DMS153 treated with DMSO at 0.1 percent for 48 hours (cell line): ENCODE data around the gene MYBPC2.
"Not testable (repeated sequence)": the region's sequence is repeated elsewhere in the genome, so short reads cannot be mapped to it uniquely, and the experiment has no call there.

Experiments
- DNase-seq: peaks from one replicate; lab custom pipeline; 2025; ENCODE audit not compliant: unreplicated experiment; lab: John Stamatoyannopoulos, UW

MYBPC2 gene

DNA sequence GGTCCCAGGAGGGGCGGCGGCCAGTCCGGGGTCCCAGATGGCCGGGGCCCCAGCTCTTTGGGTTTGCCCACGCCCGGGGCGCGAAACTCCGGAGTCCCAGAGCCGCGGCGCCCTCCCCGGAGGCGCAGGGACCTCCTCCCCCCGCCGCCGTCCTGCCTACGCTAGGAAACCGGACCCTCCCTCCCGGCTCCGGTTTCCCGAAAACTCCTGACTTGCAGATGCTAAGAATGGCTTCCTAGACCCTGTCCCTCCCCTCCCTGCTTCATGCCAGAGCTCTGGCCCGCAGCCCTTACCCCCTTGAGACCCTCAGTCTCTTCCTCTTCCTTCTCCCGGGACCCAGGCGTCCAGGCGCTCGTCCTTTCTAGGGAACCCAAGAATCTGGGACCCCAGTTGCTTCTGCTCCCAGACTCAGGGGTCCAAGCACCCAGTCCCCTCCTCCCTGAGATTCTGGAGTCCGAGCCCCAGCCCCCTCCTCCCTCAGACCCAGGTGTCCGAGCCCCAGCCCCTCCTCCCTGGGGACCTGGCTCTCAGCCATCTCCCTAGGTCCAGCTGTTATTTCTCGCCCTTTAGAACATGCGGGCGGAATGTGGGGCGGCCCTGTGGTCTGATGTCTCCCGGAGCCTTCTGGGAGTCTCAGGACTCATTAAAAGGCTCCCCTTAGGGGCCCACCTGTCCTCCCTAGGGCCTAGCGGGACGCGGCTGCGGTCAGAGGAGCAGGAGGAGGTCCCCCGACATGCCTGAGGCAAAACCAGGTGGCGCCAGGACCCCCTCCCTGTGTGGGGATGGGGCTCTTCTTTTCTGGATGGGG lies at the start of gene MYBPC2:
Gene MYBPC2 (plus strand): TSS at position 672 of the 808 bp plus-strand sequence. CDS start 62 bp downstream, at position 734.
- DNase-seq = no peak

DNA sequence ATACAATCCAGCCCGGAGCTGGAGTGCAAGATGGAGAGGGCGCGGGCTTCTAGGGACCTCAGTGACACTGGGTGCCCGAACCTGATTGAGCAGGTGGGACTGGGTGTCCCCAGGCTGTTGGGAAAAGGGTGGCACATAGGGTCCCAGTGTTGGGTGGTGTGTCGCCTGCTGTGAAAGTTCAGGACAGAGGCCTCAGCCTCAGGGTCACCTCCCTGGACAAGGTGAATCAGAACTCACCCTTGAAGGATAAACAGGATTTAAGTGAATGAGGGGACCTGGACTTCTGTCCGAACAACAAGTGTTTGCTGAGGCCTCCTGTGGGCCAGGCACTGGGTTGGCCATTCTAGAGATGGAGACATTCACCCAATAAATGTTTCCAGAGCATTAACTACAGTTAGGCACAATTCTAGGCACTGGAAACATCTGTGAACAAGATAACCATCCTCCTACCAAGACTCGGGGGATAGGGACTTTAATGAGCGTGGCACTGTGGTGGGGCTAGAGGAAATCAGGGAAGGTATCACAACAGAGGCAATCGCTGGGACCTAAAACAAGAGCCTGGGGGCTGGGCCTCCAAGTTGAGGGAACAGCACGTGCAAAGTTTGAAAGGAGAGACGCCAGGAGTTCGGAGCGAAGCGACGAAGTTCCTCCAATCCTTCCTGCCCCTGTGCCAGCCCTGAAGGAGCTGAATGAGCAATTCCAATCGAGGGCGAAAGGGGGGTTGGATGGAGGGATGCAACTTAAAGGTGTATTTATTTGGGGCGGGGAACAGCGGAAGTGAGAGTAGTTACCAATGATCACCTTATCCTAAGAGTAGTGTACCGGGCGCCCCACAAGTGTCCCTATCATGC lies 49.5 kb upstream of the MYBPC2 start:
- no peak for DNase-seq

DNA sequence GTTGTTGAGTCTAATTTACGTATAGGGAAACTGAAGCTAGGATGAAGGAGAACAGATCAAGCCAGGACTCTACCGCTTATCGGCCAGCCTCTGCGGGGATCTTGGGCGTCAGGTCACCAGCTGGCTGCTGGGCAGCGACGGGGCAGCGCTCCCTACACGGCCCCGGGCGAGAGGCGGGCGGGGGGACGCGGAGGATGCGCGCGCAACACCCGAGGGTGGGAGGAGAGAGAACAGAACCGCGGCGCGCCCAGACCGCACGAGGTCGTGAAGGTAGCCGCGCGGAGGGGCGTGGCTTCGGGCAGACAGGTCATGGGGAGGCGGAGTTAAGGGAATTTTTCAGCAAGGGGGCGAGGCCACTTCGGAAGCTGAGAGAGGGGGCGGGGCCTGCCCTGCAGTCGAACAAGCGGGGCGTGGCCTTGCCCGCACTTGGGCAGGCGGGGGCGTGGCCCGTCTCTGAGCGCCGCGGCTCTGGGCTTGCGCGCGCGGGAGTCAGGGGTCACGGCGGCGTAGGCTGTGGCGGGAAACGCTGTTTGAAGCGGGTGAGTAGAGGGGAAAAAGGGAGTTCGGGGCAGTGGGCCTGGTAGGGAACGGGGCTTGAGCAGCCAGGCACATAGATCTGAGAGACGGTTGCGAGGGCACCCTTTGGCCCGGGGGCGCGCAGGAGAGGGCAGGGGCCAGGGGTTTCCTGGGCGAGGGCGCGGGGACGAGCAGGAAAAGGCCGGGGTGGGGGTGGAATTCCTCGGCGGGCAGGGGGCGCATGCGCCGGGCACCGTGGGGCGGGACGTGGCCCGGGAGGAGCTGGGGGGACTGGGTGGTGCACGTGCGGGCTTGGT lies 48.6 kb upstream of the MYBPC2 start, which contains the start of gene POLD1:
Gene POLD1 (plus strand): TSS at position 496 of the 833 bp plus-strand sequence. CDS start 14,505 bp downstream, outside the sequence.
- peak; percentile 98 for DNase-seq

DNA sequence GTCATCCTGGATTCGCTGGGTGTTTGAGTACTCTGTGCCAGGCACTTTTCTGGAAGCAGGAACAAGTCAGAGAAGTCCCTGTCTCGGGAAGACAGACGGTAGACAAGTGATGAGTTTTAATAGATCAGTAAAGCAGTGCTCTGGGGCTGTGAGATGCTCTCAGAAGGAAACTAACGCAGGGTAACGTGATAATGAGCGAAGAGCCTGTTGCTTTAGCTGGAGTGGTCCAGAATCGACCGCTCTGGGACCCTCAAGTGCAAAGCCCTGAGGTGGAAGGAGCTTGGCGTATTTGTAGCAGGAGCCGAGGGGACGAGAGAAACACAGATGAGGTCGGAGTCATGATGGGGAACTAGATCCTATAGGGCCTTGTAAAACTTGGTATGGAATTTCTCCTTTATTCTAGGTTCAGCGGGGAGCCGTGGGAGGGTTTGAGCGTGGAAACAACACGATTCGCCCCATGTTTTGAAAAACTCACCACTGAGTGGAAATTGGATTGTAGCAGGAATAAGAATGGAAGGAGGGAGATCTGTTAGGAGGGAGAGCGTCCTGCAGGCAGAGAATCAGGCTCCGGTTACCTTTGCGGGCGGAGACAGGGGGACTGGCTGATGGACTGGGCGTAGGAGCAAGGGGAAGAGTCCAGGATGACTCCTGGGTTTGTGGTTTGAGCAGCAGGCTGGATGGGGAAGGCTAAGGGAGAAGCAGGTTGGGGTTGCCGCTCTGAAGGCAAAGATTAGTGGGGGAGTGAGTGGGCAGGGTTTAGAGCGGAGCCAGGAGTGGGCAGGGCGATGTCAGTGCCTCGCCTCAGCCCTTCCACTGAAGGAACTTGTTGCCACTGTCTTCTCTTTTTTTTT lies 47.8 kb upstream of the MYBPC2 start:
- DNase-seq = no peak

DNA sequence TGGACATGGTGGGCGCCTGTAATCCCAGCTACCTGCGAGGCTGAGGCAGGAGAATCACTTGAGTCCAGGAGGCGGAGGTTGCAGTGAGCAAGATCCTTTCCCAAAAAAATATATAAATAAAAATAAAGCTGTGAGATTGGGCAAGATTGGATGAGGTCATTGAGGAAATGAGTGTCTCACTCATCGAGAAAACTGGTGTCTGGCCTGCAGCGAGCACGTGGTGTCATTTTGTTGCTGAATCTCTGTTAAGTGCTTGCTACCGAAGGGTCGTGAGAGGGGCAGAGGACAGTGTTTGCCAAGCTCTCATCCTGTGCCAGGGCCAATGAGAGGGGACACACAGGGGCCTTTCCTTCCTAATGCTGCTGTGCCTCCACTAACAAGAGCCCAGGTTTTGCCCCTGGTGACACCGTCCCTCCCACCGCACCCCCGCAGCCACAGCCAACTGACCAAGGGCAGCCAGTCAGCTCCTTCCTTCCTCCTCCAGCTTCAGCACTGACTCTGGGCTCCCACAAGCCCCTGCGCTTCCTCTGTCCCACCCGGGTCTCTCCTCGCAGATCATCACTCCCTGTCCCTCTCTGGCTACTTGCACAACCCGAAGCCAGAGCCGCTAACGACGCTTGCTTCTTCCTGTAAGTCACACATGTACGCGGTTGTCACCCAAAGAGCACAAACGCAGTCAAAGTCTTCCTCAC lies 45.4 kb upstream of the MYBPC2 start:
- no peak for DNase-seq

DNA sequence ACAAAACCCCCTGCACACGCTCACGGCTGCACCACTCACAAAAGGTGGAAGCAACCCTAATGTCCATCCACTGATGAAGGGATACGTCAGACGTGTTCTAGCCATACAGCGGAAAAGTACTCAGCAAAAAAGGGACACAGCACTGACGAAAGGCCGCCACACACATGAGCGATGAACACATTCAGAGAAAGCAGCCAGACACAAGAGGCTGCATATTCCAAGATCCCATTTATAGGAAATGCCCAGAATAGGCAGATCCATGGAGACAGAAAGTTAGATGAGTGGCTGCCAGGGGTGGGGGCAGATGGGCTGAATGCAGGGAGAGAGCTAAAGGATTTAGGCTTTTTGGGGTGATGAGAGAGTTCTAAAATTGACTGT lies 44.8 kb upstream of the MYBPC2 start:
- no peak for DNase-seq

DNA sequence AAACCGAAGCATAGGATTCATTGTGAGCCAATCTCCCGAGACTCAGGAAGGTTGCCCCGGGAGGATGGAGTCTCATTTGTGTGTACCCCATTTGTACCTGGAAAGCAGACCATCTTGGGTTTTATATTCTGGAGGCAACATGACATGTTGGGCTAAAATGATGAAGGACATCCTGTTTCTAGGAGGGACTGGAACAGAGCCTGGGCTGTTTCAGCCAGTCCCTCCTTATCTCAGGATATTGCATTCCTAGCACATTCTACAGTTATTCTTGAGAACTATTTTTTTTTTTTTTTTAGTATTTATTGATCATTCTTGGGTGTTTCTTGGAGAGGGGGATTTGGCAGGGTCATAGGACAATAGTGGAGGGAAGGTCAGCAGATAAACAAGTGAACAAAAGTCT lies 42.4 kb upstream of the MYBPC2 start:
- not testable (repeated sequence) for DNase-seq

DNA sequence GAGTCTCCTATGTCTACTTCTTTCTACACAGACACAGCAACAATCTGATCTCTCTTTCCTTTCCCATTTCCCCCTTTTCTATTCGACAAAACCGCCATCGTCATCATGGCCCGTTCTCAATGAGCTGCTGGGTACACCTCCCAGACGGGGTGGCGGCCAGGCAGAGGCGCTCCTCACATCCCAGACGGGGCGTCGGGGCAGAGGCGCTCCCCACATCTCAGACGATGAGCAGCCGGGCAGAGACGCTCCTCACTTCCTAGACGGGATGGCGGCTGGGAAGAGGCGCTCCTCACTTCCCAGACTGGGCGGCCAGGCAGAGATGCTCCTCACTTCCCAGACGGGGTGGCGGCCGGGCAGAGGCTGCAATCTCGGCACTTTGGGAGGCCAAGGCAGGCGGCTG lies 41.7 kb upstream of the MYBPC2 start:
- not testable (repeated sequence) for DNase-seq

DNA sequence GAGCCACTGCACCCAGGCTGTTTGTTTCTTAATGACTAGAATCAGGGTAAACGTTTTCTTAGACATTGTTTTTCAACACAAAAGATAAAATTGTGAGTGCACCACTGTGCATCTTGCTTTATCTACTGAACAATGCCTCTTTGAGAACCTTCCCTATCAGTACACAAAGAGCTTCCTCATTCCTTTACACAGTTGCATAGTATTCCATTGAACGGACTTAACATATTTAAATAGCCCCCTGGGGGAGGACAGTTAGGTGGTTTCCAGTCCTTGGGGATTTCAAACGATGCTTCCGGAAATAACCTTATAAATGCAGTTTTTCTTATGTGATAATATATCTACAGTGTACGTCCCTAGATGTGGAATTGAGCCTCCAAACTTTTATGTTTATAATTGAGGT lies 39.9 kb upstream of the MYBPC2 start:
- no peak for DNase-seq

DNA sequence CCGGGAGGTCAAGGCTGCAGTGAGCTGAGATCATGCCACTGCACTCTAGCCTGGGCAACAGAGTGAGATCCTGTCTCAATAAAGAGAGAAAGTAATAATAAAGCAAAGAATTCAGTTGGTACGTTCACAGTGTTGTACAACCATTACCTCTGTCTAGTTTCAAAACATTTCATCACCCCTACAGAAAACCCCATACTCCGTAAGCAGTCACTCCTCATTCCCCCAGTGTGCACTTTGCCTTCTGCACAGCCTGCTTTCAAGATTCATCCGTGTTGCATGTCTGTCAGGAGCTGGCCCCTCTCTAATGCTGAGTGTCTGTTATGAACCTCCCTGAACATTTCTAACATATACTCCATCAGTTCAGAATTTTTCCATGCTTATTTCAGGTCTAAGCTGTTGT lies 39.1 kb upstream of the MYBPC2 start:
- no peak for DNase-seq

DNA sequence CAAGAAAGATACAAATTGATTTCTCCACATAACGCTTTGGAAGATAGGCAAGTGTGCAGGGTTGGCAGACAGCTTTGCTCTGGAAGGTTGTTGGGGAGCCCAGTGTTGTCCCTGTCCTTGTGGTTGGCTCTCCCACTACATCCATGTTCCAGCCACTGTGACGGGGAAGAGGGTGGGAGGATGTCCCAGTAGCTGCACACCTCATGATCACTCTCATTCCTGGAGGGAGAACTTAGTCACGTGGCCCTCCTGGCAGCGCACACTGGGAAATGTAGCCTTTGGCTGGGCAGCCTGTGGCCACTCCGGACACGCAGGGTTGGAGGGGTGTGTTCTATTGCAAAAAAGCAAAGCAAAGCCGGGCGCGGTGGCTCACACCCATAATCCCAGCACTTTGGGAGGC lies 38.7 kb upstream of the MYBPC2 start:
- DNase-seq = no peak

DNA sequence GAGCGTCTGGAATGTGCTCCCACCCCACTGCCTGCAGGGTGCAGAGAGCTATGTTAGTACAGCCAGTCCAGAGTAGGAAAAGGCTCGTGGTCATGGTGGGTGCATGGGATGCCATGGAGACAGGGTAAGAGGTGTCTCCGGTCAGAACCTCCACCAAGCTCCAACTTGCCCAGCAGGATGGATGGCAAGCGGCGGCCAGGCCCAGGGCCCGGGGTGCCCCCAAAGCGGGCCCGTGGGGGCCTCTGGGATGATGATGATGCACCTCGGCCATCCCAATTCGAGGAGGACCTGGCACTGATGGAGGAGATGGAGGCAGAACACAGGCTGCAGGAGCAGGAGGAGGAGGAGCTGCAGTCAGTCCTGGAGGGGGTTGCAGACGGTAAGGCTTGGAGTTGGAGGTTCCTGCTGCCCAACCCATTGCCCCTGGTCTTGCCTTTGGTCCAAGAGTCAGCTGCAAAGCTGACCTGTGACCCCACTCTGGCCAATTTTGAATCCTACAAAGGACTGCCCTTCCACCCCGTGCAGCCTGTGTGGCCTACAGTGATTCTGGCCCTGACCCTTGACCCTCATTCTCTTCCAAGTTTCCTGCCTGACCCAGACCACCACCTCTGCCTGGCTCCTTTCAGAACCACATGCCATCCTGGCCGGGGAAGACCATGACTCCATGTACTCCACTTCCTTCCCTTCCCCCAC lies 33.9 kb upstream of the MYBPC2 start:
- DNase-seq = no peak

DNA sequence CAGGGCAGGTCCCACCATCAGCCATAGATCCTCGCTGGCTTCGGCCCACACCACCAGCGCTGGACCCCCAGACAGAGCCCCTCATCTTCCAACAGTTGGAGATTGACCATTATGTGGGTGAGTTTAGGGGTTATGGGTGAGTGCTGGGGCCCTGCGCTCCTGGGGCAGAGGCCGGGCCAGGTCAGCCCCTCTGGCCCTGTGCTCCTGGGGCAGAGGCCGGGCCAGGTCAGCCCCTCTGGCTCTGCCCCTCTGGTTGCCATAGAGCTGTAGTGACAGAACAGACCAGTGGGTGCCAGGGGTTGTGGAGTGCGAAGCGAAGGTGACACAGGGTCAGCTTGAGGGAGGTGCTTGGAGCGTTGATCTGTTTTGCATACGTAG lies 33.3 kb upstream of the MYBPC2 start:
- no peak for DNase-seq

DNA sequence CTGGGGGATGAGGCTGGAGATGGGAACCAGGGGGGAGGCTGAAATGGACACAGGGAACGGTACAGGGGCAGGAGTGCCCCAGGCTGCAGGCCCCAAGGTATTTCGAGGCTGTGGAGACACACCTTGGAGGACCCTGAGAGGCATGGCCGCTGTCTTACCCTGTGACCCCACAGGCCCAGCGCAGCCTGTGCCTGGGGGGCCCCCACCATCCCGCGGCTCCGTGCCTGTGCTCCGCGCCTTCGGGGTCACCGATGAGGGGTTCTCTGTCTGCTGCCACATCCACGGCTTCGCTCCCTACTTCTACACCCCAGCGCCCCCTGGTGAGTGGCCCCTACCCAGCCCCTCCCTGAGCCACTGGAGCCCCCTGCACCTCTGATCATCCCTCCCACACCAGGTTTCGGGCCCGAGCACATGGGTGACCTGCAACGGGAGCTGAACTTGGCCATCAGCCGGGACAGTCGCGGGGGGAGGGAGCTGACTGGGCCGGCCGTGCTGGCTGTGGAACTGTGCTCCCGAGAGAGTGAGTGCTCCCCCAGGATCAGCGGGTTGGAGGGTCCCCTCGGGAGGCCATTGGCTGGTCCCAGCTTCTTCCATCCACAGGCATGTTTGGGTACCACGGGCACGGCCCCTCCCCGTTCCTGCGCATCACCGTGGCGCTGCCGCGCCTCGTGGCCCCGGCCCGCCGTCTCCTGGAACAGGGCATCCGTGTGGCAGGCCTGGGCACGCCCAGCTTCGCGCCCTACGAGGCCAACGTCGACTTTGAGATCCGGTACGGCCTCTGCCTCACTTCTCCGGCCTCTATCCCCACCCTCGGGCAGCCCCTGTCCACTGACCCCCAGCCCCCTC lies 30.9 kb upstream of the MYBPC2 start:
- DNase-seq = no peak

DNA sequence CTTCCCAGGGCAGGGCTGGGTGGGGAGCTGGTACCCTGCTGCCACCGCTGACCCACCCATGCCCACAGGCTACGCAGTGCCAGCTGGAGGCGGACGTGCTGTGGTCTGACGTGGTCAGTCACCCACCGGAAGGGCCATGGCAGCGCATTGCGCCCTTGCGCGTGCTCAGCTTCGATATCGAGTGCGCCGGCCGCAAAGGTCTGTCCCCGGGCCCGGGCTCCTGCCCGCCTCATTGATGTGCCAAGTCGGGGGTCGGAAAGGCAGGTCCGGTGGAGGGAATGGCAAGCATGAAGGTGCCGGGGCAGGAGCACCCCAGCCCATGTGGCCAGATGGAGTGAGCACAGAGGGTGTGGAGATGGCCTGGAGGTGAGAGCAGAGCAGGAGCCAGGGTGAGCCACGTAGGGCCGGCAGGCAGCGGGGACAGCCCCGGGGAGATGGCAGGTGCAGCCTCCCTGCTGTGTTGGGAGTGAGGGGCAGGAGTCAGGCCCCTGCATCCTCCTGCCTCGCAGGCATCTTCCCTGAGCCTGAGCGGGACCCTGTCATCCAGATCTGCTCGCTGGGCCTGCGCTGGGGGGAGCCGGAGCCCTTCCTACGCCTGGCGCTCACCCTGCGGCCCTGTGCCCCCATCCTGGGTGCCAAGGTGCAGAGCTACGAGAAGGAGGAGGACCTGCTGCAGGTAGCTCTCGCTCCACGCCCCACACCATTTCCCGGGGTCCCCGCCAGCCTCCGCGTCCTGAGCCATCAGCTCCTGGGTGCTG lies 30.0 kb upstream of the MYBPC2 start:
- no peak for DNase-seq

DNA sequence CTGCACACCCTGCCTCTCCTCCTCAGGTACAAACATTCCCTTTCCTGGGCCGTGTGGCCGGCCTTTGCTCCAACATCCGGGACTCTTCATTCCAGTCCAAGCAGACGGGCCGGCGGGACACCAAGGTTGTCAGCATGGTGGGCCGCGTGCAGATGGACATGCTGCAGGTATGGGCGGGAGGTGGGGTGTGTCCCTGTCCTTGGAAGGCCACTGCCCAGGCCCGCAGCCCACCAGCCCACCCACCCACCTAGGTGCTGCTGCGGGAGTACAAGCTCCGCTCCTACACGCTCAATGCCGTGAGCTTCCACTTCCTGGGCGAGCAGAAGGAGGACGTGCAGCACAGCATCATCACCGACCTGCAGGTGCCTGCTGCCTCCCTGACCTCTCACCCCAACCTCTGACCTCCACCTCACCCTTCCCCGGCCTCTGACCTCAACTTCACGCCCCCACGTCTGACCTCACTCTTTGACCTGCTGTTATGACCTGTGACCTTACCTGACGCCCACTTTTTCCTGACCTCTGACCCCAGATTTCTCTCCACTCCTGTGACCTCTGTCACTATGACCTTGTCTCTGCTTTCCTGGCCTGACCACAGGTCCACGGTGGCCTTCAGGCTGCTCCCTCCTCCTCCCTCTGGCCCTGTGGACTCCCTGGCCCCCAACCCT lies 26.4 kb upstream of the MYBPC2 start:
- no peak for DNase-seq

DNA sequence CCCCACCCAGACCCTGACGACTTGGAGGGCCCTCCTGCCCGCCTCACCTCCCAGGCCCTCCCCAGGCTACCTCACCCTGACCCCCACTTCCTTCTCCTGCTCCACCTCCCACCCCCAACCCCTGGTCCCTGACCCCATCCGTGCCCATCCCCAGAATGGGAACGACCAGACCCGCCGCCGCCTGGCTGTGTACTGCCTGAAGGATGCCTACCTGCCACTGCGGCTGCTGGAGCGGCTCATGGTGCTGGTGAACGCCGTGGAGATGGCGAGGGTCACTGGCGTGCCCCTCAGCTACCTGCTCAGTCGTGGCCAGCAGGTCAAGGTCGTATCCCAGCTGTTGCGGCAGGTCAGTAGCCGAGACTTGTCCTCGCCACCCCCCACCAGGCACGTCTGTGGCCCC lies 25.9 kb upstream of the MYBPC2 start:
- no peak for DNase-seq
